H1 (cell line): ENCODE results near the gene NLRP6. TPM values are rescaled to one million over a fixed set of nuclear protein-coding genes. Genes with fewer than 3 reads are reported as not detected.
A peak's percentile ranks its signal among the peaks of the same experiment; 100 is the strongest.

Source experiments
- CTCF ChIA-PET: fragments of 300-600 bp; sonication (Branson Sonifier 250); formaldehyde crosslinking; loops from one replicate; lab custom pipeline; 2021; ENCODE audit not compliant: partially characterized antibody; lab: Charles Lee
- POLR2A ChIA-PET: fragments of 300-600 bp; sonication (Branson Sonifier 250); formaldehyde crosslinking; loops from one replicate; lab custom pipeline; 2021; ENCODE audit warnings: inconsistent platforms; ENCODE audit not compliant: partially characterized antibody; lab: Charles Lee
- DNase-seq, 2 experiments: peaks; one replicate each; pipeline versions ENCODE4 v3.0.0 to v3.0.0-alpha.2; 2010 to 2022; ENCODE audit warnings: low spot score in 2 of 2, low read depth in 1 of 2, mixed read lengths in 1 of 2
- FAIRE-seq: peaks from 2 replicates; lab custom pipeline; 2011; peaks lifted over from hg19 to GRCh38; lab: Jason Lieb, UNC
- H2AFZ ChIP-seq: 2 replicates; pipeline ENCODE4 v1.8.1; 2012; ENCODE audit warnings: low read length, inconsistent platforms
- H2AK5ac ChIP-seq: 2 replicates; pipeline ENCODE4 v1.6.1; 2013; ENCODE audit warnings: low read depth, low read length
- H2BK120ac ChIP-seq: replicated peaks from 2 replicates; pipeline ENCODE3; 2013; ENCODE audit warnings: low read depth, low read length, inconsistent platforms
- H2BK12ac ChIP-seq: 2 replicates; pipeline ENCODE4 v1.6.1; 2013; ENCODE audit warnings: low read depth, low read length
- H2BK15ac ChIP-seq: 2 replicates; pipeline ENCODE4 v1.6.1; 2013; ENCODE audit warnings: low read length
- H2BK20ac ChIP-seq: 2 replicates; pipeline ENCODE4 v1.6.1; 2013; ENCODE audit warnings: low read length
- H2BK5ac ChIP-seq: 2 replicates; pipeline ENCODE4 v1.6.1; 2013; ENCODE audit warnings: low read depth, low read length
- H3K14ac ChIP-seq: 2 replicates; pipeline ENCODE4 v1.6.1; 2013; ENCODE audit warnings: inconsistent platforms; ENCODE audit not compliant: insufficient read length
- H3K18ac ChIP-seq: 2 replicates; pipeline ENCODE4 v1.6.1; 2013; ENCODE audit warnings: low read length; ENCODE audit errors: extremely low read depth
- H3K23ac ChIP-seq: 2 replicates; pipeline ENCODE4 v1.6.1; 2013; ENCODE audit warnings: inconsistent platforms; ENCODE audit not compliant: insufficient read length
- H3K23me2 ChIP-seq: 2 replicates; pipeline ENCODE4 v1.6.1; 2013; ENCODE audit warnings: low read depth, low read length
- H3K27ac ChIP-seq: 2 replicates; pipeline ENCODE4 v1.6.1; 2011; ENCODE audit warnings: low read depth, low read length, inconsistent platforms
- H3K27me3 ChIP-seq, 4 experiments: replicated peaks in 1 of 4; 1 replicate in 1 of 4; 2 replicates in 3 of 4; pipeline versions ENCODE4 v1.6.1 to v1.8.1; 2011 to 2013; ENCODE audit warnings: low read length in 3 of 4, mild to moderate bottlenecking in 3 of 4, inconsistent platforms in 2 of 4, mixed read lengths in 2 of 4, moderate library complexity in 1 of 4; ENCODE audit not compliant: control insufficient read depth in 3 of 4, insufficient read depth in 3 of 4; ENCODE audit errors: extremely low read depth in 1 of 4
- H3K36me3 ChIP-seq, 4 experiments: 2 replicates each; pipeline versions ENCODE4 v1.6.1 to v1.8.1; 2011 to 2013; ENCODE audit warnings: mild to moderate bottlenecking in 4 of 4, low read length in 3 of 4, moderate library complexity in 2 of 4, control low read depth in 1 of 4, inconsistent platforms in 1 of 4; ENCODE audit not compliant: insufficient read depth in 4 of 4, control insufficient read depth in 2 of 4
- H3K4ac ChIP-seq: replicated peaks from 2 replicates; pipeline ENCODE3; 2013; ENCODE audit warnings: low read length, low read depth, mixed read lengths, inconsistent platforms; ENCODE audit not compliant: insufficient read length
- H3K4me1 ChIP-seq, 4 experiments: replicated peaks in 1 of 4; 1 replicate in 1 of 4; 2 replicates in 3 of 4; pipeline versions ENCODE4 v1.6.1 to v1.8.1; 2011 to 2013; ENCODE audit warnings: low read length in 3 of 4, inconsistent platforms in 2 of 4, mixed read lengths in 1 of 4; ENCODE audit not compliant: insufficient read depth in 4 of 4, control insufficient read depth in 3 of 4
- H3K4me2 ChIP-seq, 2 experiments: 2 replicates each; pipeline versions ENCODE4 v1.6.1 to v1.8.1; 2011 to 2013; ENCODE audit warnings: low read depth in 2 of 2, low read length in 2 of 2, control low read depth in 1 of 2, inconsistent platforms in 1 of 2, mild to moderate bottlenecking in 1 of 2; ENCODE audit not compliant: insufficient read depth in 1 of 2
- H3K4me3 ChIP-seq, 4 experiments: fragments of 200-600, 300-600 bp in 1 of 4; sonication (generic), shearing (Covaris generic), sonication (Bioruptor Twin) in 1 of 4; 2 replicates each; pipeline versions ENCODE4 v1.5.1 to v1.8.1; 2011 to 2016; ENCODE audit warnings: low read length in 4 of 4, low read depth in 3 of 4, control low read depth in 2 of 4, inconsistent platforms in 2 of 4, mild to moderate bottlenecking in 2 of 4, mixed read lengths in 1 of 4, moderate library complexity in 1 of 4; ENCODE audit not compliant: insufficient read depth in 2 of 4; ENCODE audit errors: extremely low read depth in 1 of 4
- H3K56ac ChIP-seq: replicated peaks from 2 replicates; pipeline ENCODE3; 2013; ENCODE audit warnings: low read depth, mild to moderate bottlenecking, mixed read lengths, low read length, inconsistent platforms; ENCODE audit not compliant: insufficient read length
- H3K79me1 ChIP-seq: 2 replicates; pipeline ENCODE4 v1.6.1; 2013; ENCODE audit warnings: low read depth, low read length, control low read depth
- H3K79me2 ChIP-seq, 2 experiments: 2 replicates each; pipeline versions ENCODE4 v1.6.1 to v1.8.1; 2012 to 2013; ENCODE audit warnings: low read length in 2 of 2, mild to moderate bottlenecking in 2 of 2, inconsistent platforms in 1 of 2; ENCODE audit not compliant: insufficient read depth in 2 of 2, control insufficient read depth in 1 of 2
- H3K9ac ChIP-seq, 4 experiments: replicated peaks in 1 of 4; 1 replicate in 1 of 4; 2 replicates in 3 of 4; pipeline versions ENCODE4 v1.6.1 to v1.8.1; 2011 to 2013; ENCODE audit warnings: low read depth in 3 of 4, low read length in 3 of 4, control low read depth in 2 of 4, mild to moderate bottlenecking in 2 of 4, moderate library complexity in 2 of 4, inconsistent platforms in 1 of 4; ENCODE audit errors: extremely low read depth in 1 of 4
- H3K9me3 ChIP-seq, 2 experiments: 2 replicates each; pipeline versions ENCODE4 v1.6.1 to v1.8.1; 2012 to 2013; ENCODE audit warnings: mild to moderate bottlenecking in 2 of 2, moderate library complexity in 2 of 2, control low read depth in 1 of 2, inconsistent platforms in 1 of 2, low read depth in 1 of 2, low read length in 1 of 2, mixed read lengths in 1 of 2; ENCODE audit not compliant: insufficient read depth in 2 of 2
- H4K20me1 ChIP-seq, 2 experiments: replicated peaks in 1 of 2; 2 replicates each; pipeline versions ENCODE3 to v1.8.1; 2011 to 2013; ENCODE audit warnings: inconsistent platforms in 2 of 2, low read length in 2 of 2, mild to moderate bottlenecking in 1 of 2; ENCODE audit not compliant: insufficient read depth in 2 of 2, control insufficient read depth in 1 of 2
- H4K5ac ChIP-seq: 2 replicates; pipeline ENCODE4 v1.6.1; 2013; ENCODE audit warnings: low read length, low read depth, mixed read lengths, inconsistent platforms; ENCODE audit not compliant: insufficient read length
- H4K8ac ChIP-seq: 2 replicates; pipeline ENCODE4 v1.8.0; 2013; ENCODE audit warnings: mild to moderate bottlenecking, moderate library complexity, low read length, inconsistent platforms; ENCODE audit not compliant: insufficient read depth; ENCODE audit errors: extremely low read depth
- H4K91ac ChIP-seq: replicated peaks from 2 replicates; pipeline ENCODE3; 2013; ENCODE audit warnings: low read length, mixed read lengths, inconsistent platforms; ENCODE audit not compliant: insufficient read length
- CBX5 ChIP-seq: fragments of 300-800, 300-1000 bp; sonication (generic); IDR thresholded peaks from 2 replicates; pipeline ENCODE4 v1.7.1; 2016; ENCODE audit warnings: antibody characterized with exemption, low read length, low read depth
- WGBS, 2 experiments: shearing (Covaris generic) in 1 of 2; methylation state at CpG; one replicate each; pipeline versions ENCODE4 v1.1.6 to v1.1.7; 2013 to 2015; ENCODE audit warnings: low lambda C conversion rate in 2 of 2, mixed read lengths in 2 of 2, inconsistent platforms in 1 of 2, low coverage in 1 of 2, missing lambda C conversion rate in 1 of 2; ENCODE audit not compliant: insufficient replicate concordance in 2 of 2, insufficient coverage in 1 of 2, insufficient read length in 1 of 2; ENCODE audit errors: extremely low coverage in 1 of 2, missing lambda C conversion rate in 1 of 2; 5-methylcytosine and 5-hydroxymethylcytosine counted together
- polyA plus RNA-seq, 7 experiments: library from polyadenylated mRNA; depleted of rRNA in 3 of 7; stranded (reverse) in 5 of 7; unstranded in 2 of 7; fragments of >200 nt in 5 of 7; fragments of 200-250 nt in 2 of 7; gene quantifications; 1 replicate in 5 of 7; 2 replicates in 1 of 7; 4 replicates in 1 of 7; pipeline versions ENCODE4 v1.2.1 to v1.2.3, GENCODE V29; 2011 to 2013; ENCODE audit warnings: missing spikeins in 2 of 7, mixed read lengths in 2 of 7
- total RNA-seq: library from RNA; stranded (reverse); fragmentation: NEBNext Ultra II Directional; extraction: Animal tissue kit (Norgen Biotek cat#: 25700); gene quantifications from 2 replicates; pipeline ENCODE4 v1.2.1, GENCODE V29; 2021
- TF ChIP-seq, protein P1 (sequence below): IDR thresholded peaks from 2 replicates; pipeline ENCODE4 v1.6.1; 2011; ENCODE audit warnings: low read length, improper control_type of control experiment

The NLRP6 gene
- total and polyA plus RNA-seq, 2 of the 8 experiments (the other 6 are each of a cell fraction or from before 2014, with no cell fraction given), result not detected

DNA sequence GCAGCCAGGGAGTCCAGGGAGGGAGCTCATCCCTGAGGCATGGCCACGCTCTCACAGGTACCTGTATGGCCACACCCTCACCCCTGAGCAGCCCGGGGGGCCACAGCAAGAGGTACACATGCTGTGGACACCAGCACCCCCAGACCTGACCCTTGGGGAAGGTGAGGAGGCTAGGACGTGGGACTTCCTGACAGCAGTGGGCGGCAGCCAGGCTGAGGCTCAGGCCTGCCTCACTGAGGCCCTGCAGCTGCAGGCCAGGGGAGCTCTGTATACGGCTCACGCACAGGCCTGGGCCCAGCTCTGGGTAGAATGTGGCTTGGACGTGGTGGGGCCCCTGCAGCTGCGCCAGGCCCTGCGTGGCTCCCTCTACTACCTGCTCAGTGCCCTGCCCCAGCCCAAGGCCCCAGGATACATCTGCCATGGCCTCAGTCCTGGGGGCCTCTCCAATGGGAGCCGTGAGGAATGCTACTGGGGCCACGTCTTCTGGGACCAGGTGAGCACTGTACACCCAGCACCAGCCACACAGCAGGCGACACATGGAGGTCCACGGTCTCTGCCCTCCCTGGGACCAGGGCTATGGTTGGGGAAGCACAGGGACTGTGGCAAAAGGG, 12.5 kb downstream of the NLRP6 start:
- no peak overlapping the region for H4K5ac ChIP-seq
- no peak overlapping the region; a peak in 1 of 7 replicates for H3K9ac ChIP-seq
- H4K8ac ChIP-seq, result peak overlapping the region; percentile 78; the same call in 1 of the 2 replicates
- H3K14ac ChIP-seq, result no peak overlapping the region
- peak overlapping the region; percentile 38 for H2BK120ac ChIP-seq
- ChIA-PET POLR2A (interaction anchor here (0.8 to 3.0 kb wide), 10 partner anchors 8 to 78 kb away, joined by 3 to 14 read pairs (median 6); partner anchors contain the start of genes B4GALNT4 and IFITM5), CTCF (interaction anchor here (0.6 to 2.8 kb wide), 14 partner anchors 10 to 189 kb away, joined by 3 to 19 read pairs (median 3); no protein-coding TSS in a partner anchor)
- H3K4me1 ChIP-seq, result peaks cover 0 to 41% (median 29%) of the 10 kb centered on the region in 4 experiments; a peak in 6 of 7 replicates
- H4K20me1 ChIP-seq, result no peaks in the 10 kb centered on the region
- no peak overlapping the region for H3K56ac ChIP-seq
- H3K79me1 ChIP-seq, result 0 out of 2 replicates have a peak, but pooled peaks cover 4% of the 10 kb centered on the region
- H2BK15ac ChIP-seq, result peak overlapping the region; percentile 84; the same call in 1 of the 2 replicates
- WGBS, 2 experiments, result 88% methylated on average over 12 of the region's 13 CpGs; no CpG with 5 or more reads in 1 of the 2 experiments
- H3K23me2 ChIP-seq, result peaks cover 5% of the 10 kb centered on the region; the same call in 1 of the 2 replicates
- H3K27me3 ChIP-seq, result peaks cover 5 to 16% (median 13%) of the 10 kb centered on the region in 4 experiments; a peak in 6 of 7 replicates
- peaks cover 3 to 30% (median 15%) of the 10 kb centered on the region in 4 experiments; a peak in 6 of 8 replicates for H3K36me3 ChIP-seq
- TF ChIP-seq, protein P1, sequence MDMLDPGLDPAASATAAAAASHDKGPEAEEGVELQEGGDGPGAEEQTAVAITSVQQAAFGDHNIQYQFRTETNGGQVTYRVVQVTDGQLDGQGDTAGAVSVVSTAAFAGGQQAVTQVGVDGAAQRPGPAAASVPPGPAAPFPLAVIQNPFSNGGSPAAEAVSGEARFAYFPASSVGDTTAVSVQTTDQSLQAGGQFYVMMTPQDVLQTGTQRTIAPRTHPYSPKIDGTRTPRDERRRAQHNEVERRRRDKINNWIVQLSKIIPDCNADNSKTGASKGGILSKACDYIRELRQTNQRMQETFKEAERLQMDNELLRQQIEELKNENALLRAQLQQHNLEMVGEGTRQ, result no peak
- TF ChIP-seq CBX5, result no peak
- peak overlapping the region; percentile 85 for H3K4ac ChIP-seq
- peak overlapping the region; percentile 92 for H2BK20ac ChIP-seq
- peak overlapping the region; percentile 12 to 42; a peak in 3 of 4 replicates for H3K4me2 ChIP-seq
- no peak for FAIRE-seq
- H3K27ac ChIP-seq, result peak overlapping the region; percentile 37; the same call in 1 of the 2 replicates
- H3K23ac ChIP-seq, result no peak overlapping the region
- H3K4me3 ChIP-seq, result 0 out of 8 replicates have a peak overlapping the region, but pooled peaks of 1 of the 4 experiments have one; percentile 4
- no peak for DNase-seq
- H2AK5ac ChIP-seq, result peak overlapping the region; percentile 96; the same call in 1 of the 2 replicates
- H2BK5ac ChIP-seq, result peak overlapping the region; percentile 97
- H3K9me3 ChIP-seq, result peaks cover 0 to 3% of the 10 kb centered on the region in 2 experiments; a peak in 1 of 4 replicates
- peak overlapping the region; percentile 84 for H4K91ac ChIP-seq
- peak overlapping the region; percentile 94; the same call in 1 of the 2 replicates for H2BK12ac ChIP-seq
- no peak overlapping the region for H2AFZ ChIP-seq
- no peaks in the 10 kb centered on the region for H3K79me2 ChIP-seq
- H3K18ac ChIP-seq, result peak overlapping the region; percentile 72
